ACHN (cell line): Measurements from ENCODE around the gene NRIP1.

Source experiments
- DNase-seq: peaks from one replicate; pipeline ENCODE4 v3.0.0-alpha.2; 2015
- in situ Hi-C: cut with HindIII; loops from 2 replicates; pipeline ENCODE4 v1.10.0; 2017; ENCODE audit warnings: low sequenced_read_pairs, low pct_ligation_motif_present, low pct_unique_long_range_greater_than_20kb

The NRIP1 gene

DNA sequence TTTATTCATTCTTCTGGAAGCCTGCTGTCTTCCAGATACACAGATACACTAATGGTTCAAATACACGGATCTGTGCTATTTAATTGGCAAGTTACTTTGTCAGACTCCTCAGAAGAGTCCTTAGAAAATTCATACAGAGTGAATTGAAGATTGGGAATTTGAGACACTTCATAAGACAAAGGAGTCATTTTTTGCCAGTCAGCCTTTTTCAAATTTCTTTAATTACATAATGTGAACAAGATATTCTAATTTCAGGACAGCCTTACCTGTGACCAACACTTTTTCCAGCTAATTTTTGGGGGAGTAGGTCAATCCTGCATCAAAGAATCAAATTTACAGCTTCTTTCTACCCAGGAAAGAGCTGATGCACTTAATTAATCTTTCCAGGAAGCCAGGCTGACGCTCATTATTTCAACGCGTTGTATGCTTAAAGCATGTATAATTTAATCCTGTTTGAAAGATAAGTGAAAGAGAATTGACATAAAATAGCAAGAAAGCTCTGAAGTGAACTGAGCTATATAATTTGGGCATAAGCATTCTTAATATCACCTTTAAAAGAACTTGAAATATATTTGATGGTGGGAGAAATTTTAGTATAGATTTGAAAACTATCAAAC lies 12.8 kb upstream of the NRIP1 start:
- in situ Hi-C loops: no loop called here

DNA sequence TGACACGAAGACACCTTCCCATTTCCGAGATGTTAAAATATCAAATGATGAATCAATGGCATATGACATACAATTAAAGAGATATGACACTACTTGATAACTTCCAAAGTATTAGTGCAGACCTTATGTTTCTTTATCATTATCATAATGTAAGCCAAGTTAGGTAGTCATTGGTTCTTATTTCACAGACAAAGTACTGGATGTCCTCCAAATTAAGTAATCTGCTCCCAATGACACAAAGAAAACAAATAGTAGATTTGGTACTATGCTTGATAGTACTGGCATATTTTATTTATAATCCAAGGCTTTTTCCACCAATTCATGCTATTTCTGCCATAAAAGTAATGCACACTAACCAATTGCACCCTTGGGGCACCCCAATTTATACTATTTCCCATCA lies 11.9 kb upstream of the NRIP1 start:
- in situ Hi-C loops: no loop called here
- no peak for DNase-seq

More for the DNA sequence above, 12.8 kb upstream of the NRIP1 start:
- DNase-seq: no peak

DNA sequence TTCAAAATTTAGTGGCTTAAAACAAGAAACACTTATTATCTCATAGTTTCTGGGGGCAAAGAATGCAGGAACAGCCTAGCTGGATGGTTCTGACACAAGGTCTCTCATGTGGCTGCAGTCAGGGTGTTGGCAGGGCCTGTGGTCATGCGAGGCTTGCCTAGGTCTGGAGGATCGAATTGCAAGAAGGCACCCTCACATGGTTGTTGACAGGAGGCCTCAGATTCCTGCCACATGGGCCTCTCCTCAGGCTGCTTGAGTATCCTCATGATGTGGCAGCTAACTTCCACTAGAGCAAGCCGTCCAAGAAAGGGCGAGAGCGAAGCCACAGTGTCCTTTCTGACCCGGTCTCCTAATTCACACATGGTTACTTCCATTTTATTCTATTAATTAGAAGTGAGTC lies 6.2 kb upstream of the NRIP1 start:
- in situ Hi-C loops: no loop called here
- DNase-seq: no peak

DNA sequence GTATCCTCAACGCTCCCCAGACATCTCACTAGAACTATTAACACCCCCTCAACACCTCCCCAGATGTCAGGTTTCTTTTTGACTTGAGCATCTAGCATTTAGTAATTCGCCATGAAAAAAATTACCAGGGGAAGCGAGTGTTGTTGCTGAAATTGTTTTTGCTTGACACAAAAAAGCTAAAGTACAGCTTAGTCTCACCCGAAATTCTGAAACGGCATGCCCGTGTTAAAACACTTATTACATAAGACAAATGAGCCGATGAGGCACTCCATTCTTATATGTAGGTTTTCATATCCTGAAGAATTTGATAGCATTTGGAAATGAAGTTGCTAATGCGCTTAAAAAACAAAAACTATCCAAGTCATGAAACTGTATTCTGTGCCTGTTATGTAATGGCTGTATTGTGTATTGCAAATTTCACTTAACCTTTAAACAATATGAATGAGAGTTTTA lies 1.3 kb upstream of the NRIP1 start:
- in situ Hi-C loops: no loop called here
- no peak for DNase-seq

DNA sequence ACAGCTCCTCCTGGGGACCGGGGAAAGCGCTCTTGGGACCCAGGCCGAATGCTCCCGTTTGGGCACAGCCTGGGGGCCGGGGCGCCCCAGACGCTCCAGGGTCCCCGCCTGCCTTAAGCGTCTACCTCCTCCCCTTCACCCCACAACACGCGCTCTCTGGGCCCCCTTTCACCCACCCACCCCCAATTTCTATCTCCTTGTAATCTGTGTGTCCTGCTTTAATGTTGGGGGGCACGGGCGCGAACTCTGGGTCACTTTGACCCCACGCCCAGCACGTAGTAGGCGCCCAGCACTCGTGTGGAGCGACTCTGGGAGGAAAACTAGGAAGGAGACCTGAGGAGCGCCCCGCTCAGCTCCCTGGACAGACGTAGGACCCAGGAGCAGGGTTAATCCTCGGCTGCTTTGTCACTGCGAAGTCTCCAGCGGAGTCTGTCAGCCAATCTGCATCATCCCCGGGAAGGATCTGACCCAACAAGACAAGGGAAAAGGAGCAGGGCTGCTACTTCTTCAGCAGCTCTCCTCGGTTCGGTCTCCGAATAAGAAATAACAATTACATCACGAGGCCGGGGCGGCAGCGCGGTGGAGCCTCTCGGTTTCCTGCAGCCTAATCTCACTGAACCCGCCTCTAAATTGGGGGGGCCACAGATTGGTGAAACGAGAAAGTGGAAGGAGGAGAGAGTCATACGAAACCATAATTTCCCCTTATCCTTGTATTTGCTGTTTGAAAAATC lies 757 bp upstream of the NRIP1 start:
- in situ Hi-C loops: no loop called here
- DNase-seq: peak; percentile 67

DNA sequence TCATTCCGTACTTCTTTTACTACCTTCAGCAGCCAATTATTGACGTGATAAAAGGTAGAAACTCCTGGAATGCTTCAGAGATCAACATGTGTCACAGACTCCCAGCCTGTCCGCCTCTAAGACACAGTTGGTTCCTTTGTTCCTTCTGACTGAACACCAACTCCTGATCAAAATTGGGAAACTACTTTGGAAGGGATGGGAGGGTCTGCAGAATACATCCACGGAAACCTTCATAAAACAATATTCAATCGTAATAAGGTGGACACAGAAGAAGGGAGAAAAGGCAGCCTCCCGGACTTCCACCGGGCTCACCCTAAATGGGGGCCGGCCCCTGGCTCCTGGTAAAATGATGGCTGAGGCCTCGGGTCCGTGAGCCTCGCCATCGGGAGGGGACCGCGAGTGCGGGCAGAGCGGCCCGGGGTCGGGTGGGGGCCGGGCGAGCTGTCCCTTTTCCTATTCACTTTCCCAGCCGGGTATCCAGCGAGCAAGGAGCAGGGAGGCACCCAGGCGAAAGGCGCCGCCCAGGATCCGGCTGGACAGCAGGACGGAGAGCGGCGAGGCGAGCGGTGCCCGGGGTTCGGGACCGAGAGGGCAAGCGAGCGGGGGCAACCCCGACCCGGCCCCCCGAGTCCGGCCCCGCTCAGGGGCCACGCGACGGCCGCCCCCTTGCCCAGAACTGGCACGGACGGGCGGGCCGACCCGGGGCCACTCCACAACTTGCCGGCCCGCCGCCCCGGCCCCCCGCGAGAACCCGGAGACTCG lies 805 bp downstream of the NRIP1 start:
- no peak for DNase-seq

DNA sequence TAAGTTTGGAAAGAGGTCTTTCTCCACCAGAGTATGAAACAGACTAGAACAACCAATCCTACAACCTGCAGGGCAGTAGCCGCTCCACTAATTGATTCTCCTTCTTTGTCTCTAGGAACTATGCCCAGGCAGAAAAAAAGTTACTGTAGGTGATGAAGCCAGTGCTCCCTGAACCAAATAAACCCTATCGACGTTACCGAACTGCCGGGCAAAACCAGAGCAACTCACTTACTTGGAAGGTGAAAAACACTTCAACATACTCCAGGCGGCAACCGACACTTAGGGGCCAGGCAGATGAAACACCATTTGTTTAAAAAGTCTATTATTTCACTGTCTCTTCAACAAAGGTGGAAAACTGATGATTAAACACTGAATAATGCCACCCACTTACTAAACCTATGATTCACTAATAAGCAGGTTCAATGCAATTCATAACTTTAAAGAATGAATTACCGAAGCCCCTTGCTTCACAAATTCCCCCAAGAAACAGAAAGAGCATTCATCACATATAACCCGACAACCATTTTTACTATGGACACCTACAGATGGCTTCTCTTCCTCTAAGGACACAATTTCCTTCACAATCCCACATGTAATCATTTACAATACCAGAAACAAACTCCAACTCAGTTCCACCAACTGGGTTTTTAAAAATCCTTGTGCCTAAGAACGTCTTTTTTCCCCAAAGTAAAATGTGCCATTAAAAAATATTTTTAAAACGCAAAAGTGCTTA lies 1.6 kb downstream of the NRIP1 start:
- in situ Hi-C loops: no loop called here
- DNase-seq: no peak

More for the DNA sequence above, 805 bp downstream of the NRIP1 start:
- in situ Hi-C loops: no loop called here

DNA sequence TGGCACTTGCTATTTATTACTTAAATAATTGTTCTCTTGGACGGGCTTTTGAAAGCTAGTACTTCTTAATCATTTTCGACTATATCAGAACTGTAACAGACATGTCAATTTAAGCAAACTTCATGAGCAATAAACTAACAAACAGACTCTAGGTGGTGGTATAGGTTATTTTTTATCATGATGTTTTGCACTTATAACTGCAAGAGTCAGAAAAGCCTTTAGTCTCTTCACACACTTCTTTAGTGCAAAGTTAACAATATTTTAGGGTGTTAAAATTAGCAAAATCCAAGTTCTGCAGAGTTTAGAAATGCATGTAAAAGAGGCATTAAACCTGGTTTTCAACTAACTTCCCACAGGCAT lies 2.2 kb downstream of the NRIP1 start:
- in situ Hi-C loops: no loop called here
- no peak for DNase-seq

DNA sequence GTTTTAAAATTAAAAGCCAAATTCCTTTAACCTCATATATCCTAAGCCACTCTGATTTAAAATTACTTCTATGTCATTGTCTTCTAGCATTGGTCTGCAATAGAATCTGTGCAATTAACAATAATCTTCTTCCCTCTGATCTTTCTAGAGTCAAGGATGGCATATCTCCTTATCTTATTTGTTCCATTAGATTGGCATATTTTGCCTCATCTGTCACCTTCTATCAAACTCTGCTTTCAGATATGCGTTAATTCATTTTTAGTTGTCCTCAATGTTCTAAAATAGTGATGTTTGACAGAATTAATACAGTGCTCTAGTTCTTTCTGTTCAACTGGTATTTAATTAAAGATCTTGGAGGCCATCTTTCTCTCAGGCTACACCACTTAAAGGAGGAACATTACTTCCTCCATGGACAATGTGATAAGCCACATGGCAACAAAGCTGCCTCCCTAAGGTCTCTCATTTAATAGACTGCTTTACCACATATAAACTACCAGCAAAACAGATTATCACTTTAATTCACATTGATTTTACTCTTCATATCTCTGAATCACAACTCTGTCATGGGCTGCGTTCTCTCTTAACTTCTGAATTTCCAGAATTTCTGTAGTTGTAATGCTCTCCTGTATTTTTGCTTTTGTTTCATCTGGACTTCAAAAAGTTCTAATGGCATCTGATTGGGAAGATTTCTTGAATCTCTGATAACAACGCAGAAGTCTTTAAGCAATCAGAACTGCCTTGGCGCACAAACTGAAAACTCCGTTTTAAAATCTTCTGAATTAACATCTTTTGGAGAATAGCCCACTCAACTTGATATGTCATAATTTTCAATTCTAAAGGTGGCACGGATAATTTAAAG lies 2.8 kb downstream of the NRIP1 start:
- in situ Hi-C loops: no loop called here
- DNase-seq: no peak

DNA sequence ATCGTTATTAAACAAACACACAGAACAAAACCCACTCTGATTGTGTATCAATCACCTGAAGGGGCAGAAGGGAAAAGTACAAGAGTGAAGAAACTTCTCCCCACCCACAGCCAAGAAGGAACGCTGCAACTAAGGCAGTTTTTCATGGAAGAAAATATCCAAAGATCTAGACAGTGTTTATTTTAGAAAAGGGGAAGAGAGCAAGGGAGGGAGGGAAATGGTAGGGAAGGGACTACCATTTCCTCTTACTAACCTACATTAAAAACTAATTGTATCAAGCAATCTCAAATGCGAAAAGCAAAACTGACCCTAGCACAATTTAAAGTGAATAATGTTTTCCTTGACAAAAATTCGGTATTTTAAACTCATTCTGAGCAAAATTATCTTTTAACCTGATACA lies 3.5 kb downstream of the NRIP1 start:
- no peak for DNase-seq
- in situ Hi-C loops: no loop called here

DNA sequence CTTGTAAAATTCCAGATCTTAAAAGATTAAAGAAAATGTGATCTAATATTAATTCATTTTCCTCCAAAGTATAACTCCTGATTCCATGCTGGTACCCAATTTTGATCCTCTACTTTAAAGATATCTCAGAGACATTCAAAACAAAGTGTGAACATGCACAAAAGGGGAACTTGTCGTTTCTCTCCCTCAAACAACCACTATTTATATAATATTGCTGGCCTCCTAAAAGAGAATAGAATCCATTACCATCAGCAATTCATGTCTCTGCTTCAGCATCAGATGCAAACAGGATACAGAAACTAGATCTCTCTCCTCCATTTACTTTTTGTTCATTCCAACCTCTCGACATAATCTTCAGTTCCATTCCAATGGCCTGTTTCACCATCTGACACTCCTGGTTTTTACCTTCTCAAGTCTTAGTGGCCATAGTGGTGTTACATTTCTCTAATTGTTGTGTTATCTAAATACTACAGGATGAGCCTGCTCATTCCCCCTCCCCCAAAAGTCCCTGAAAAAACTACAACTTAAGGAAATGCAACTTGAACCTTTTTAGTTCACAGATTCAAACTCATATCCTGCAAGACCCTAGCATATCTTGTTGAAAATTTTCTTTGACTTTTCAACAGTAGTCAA lies 4.1 kb downstream of the NRIP1 start:
- no peak for DNase-seq
- in situ Hi-C loops: no loop called here

DNA sequence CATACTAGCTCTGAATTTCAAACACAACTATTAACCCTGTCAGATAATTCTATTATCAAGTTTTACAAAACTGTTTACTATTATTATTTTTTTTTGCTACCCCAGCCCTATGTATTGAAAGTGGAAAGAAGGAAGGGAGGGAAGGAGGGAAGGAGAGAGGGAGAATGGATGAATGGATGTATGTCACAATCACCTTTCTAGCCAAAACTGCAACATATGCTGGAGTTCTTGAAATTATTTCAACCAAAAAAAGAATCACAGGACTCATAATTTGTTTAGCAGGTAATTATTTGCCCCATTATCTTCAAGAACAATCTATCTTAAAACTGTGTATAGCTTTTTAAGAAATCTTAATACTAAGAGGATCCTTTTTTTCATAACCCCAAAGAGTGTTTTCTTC lies 5.4 kb downstream of the NRIP1 start:
- no peak for DNase-seq
- in situ Hi-C loops: no loop called here

DNA sequence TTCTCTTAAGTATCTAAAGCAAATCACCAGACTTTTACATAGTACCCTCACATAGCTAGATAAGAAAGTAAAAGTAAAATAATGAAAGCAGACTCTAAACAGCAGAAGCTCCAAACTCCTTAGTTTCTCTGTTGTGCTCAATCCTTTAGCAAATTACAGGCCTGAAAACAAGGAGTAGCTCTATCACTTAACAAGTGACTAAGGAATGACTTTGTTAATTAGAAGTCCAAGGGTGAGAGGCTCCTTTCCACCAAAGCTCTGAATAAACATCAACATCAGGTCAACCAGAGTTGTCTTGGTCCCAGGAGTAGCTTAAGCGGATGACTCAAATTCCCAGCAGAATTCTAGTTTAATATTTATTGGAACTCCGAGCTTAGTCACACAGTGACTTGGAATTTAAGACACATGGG lies 5.9 kb downstream of the NRIP1 start:
- peak; percentile 83 for DNase-seq
- in situ Hi-C loops: no loop called here

DNA sequence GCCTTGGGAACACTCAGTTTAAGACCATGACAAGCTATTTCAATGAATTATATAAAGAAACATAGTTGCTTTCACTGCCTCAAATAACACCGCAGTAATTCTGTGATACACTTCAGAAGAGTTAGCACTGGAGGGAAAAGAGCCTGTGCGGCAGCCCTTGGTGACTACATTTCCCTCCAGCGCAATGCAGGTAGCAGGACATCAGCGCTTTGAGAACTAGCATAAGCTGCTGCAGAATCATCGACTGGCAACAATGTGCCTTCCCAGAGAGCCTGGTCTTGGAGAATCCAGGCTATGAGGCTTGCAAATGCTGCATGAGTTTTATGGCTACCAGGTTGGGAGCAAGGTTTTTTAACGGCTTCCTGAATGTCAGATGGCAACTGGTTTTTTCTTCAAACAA lies 7.5 kb downstream of the NRIP1 start:
- peak; percentile 53 for DNase-seq
- in situ Hi-C loops: no loop called here

DNA sequence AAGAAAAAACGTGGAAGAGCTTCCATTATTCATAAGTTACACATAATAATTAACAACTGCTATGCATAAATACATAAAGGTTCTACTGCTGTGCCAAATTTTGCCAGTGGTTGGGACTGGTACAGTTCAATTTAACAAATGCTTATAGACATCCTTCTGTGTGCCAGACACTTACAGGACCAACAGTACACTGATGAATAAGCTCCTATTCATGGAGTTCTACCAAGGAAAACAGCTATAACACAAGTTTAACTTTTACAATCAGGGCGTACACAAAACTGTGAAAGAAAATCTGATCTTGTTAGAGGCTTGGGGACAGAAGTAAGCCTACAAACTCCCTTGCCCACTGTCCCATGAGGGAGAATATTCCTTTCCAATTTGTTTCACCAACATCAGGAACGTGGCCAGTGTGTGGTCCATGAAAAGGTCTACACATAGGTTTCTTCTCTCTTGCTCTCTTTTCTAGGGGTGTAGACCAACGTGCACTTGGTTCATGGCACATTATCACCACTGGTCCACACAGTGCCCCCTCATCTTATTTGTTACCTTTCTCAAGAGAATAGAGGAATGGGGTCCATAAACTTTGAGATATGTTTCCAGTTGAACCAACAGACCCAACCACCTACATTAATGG lies 10.1 kb downstream of the NRIP1 start:
- in situ Hi-C loops: no loop called here
- no peak for DNase-seq

DNA sequence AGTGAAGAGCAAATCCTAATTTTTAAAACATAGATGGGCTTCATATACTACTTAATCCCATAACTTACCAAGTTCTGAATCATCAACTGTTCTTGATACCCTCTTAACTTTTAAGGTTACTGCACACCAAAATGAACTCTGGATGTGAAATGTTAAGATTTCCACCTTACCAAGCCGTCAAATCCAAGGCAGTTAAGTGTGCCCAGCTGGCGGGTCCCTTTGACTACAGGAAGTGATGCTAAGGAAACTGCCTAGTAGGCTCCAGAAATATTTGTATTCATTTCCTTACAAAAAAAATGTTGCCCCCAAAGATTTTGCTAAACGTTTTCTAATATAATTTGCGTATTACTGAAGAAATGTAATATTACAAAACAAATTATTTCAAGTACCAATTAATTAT lies 10.7 kb downstream of the NRIP1 start:
- in situ Hi-C loops: no loop called here
- no peak for DNase-seq

DNA sequence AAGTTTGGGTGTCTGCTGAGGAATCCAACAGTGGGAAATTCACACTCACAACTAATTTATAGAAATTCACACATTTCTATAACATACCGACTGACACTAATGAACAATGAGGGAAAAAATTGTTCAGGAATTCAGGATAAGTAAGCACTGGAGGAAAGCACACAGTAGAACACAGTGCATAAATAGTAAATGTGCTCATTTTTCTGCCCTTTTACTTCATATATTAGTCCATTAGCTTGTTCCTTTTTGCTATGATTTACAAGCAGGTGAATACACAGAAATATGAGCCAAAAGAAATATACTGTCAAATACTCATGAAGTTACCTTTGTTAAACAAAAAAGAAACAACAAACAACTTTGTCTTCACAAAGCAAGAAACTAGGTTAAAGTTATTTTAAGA lies 11.3 kb downstream of the NRIP1 start:
- no peak for DNase-seq

DNA sequence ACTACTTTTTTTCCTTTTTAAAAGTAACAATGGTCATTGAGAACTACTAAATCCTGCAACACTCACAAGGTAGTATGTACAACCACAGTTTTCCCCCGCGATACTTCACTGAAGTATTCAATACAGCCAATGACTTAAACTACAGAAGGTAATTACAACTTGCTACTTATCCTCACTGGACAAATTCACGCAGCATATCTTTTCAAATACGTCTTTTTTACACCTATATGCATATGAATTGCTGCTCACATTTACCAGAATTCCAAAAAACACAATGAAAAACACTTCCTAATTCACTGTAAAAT lies 12.4 kb downstream of the NRIP1 start:
- in situ Hi-C loops: no loop called here
- DNase-seq: no peak

More for the DNA sequence above, 11.3 kb downstream of the NRIP1 start:
- in situ Hi-C loops: no loop called here
